ENCODE results near the gene HSPB8. TPM values are rescaled to one million over a fixed set of nuclear protein-coding genes. Genes with fewer than 3 reads are reported as not detected.

The HSPB8 gene
- polyA plus RNA-seq, 2 of the 4 experiments (the other 2 are of a cell fraction) = 7.8 to 9.6 TPM

GRCh38 chr12:119239040-119239439 lies 60.3 kb downstream of the HSPB8 start:
- no peak overlapping the region for H3K4me2 ChIP-seq
- H3K4me3 ChIP-seq = no peak overlapping the region
- TF ChIP-seq PHF8 (IDR thresholded peaks at IDR 0.05; ENCODE audit: borderline replicate concordance, low read depth) = no peak
- TF ChIP-seq ELK1 (IDR thresholded peaks at IDR 0.05; ENCODE audit: low read depth, low read length) = no peak
- TF ChIP-seq KDM5A (IDR thresholded peaks at IDR 0.05) = no peak
- no peak for TF ChIP-seq NR3C1 (IDR thresholded peaks at IDR 0.05)
- TF ChIP-seq, protein P1, sequence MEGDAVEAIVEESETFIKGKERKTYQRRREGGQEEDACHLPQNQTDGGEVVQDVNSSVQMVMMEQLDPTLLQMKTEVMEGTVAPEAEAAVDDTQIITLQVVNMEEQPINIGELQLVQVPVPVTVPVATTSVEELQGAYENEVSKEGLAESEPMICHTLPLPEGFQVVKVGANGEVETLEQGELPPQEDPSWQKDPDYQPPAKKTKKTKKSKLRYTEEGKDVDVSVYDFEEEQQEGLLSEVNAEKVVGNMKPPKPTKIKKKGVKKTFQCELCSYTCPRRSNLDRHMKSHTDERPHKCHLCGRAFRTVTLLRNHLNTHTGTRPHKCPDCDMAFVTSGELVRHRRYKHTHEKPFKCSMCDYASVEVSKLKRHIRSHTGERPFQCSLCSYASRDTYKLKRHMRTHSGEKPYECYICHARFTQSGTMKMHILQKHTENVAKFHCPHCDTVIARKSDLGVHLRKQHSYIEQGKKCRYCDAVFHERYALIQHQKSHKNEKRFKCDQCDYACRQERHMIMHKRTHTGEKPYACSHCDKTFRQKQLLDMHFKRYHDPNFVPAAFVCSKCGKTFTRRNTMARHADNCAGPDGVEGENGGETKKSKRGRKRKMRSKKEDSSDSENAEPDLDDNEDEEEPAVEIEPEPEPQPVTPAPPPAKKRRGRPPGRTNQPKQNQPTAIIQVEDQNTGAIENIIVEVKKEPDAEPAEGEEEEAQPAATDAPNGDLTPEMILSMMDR (IDR thresholded peaks at IDR 0.05) = no peak
- no peak for TF ChIP-seq SMC3 (IDR thresholded peaks at IDR 0.05)
- no peak for TF ChIP-seq MAX (IDR thresholded peaks at IDR 0.05)
- no peak for TF ChIP-seq CBX8 (IDR thresholded peaks at IDR 0.05)
- TF ChIP-seq SREBF2 (IDR thresholded peaks at IDR 0.05) = no peak
- TF ChIP-seq MAFK (IDR thresholded peaks at IDR 0.05; ENCODE audit: partially characterized antibody) = no peak
- no peak for TF ChIP-seq EHMT2 (IDR thresholded peaks at IDR 0.05; ENCODE audit: low read depth)
- TF ChIP-seq FOXS1 (CRISPR knock-in tag; IDR thresholded peaks at IDR 0.05) = no peak
- TF ChIP-seq, protein P2, sequence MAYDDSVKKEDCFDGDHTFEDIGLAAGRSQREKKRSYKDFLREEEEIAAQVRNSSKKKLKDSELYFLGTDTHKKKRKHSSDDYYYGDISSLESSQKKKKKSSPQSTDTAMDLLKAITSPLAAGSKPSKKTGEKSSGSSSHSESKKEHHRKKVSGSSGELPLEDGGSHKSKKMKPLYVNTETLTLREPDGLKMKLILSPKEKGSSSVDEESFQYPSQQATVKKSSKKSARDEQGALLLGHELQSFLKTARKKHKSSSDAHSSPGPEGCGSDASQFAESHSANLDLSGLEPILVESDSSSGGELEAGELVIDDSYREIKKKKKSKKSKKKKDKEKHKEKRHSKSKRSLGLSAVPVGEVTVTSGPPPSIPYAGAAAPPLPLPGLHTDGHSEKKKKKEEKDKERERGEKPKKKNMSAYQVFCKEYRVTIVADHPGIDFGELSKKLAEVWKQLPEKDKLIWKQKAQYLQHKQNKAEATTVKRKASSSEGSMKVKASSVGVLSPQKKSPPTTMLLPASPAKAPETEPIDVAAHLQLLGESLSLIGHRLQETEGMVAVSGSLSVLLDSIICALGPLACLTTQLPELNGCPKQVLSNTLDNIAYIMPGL (CRISPR knock-in tag; IDR thresholded peaks at IDR 0.05; ENCODE audit: borderline replicate concordance) = no peak
- no peak for TF ChIP-seq BCL3 (IDR thresholded peaks at IDR 0.05)
- TF ChIP-seq ZNF302 (CRISPR knock-in tag; IDR thresholded peaks at IDR 0.05) = no peak
- TF ChIP-seq HDAC2 (IDR thresholded peaks at IDR 0.05) = no peak
- FAIRE-seq = no peak
- CTCF ChIA-PET = interaction anchor here (1.1 to 2.3 kb wide), 2 partner anchors 17 to 174 kb away, joined by 3 to 7 read pairs; no protein-coding TSS in a partner anchor
- POLR2A ChIA-PET = no interaction called here
- DNase-seq (ENCODE audit: low read depth in 1 of 2, low spot score in 1 of 2) = no peak
- H3K4me1 ChIP-seq = no peaks in the 10 kb centered on the region
- no peak overlapping the region for H3K27ac ChIP-seq
- no peaks in the 10 kb centered on the region for H3K9me3 ChIP-seq
- WGBS (ENCODE audit: missing lambda C conversion rate) = 0% methylated on average over 2 of the region's 3 CpGs
- ATAC-seq = no peak

- no peak overlapping the region for H3K27ac ChIP-seq
- no peak overlapping the region for H3K4me2 ChIP-seq
- DNase-seq (ENCODE audit: low read depth in 1 of 2, low spot score in 1 of 2) (no peak), ATAC-seq (no peak), FAIRE-seq (no peak)
- no peaks in the 10 kb centered on the region for H3K9me3 ChIP-seq
- H3K4me3 ChIP-seq = no peak overlapping the region
- CTCF ChIA-PET = no interaction called here
- POLR2A ChIA-PET = no interaction called here
- H3K4me1 ChIP-seq = no peaks in the 10 kb centered on the region
- WGBS (ENCODE audit: missing lambda C conversion rate) = 6% methylated on average over 5 of the region's 5 CpGs
- TF ChIP-seq NFE2L2 (conservative IDR thresholded peaks at IDR 0.05; ENCODE audit: low read length) (no peak), TFCP2L1 (CRISPR knock-in tag; IDR thresholded peaks at IDR 0.05) (no peak), MAX (IDR thresholded peaks at IDR 0.05) (no peak), FOXS1 (CRISPR knock-in tag; IDR thresholded peaks at IDR 0.05) (no peak), FOSB (CRISPR knock-in tag; IDR thresholded peaks at IDR 0.05) (no peak), SREBF2 (IDR thresholded peaks at IDR 0.05) (no peak), ZFP36 (IDR thresholded peaks at IDR 0.05; ENCODE audit: borderline replicate concordance, partially characterized antibody) (no peak), SMC3 (IDR thresholded peaks at IDR 0.05) (no peak), BHLHE40 (IDR thresholded peaks at IDR 0.05; ENCODE audit: low read depth, low read length) (no peak), HDAC2 (IDR thresholded peaks at IDR 0.05) (no peak), NR3C1 (IDR thresholded peaks at IDR 0.05) (no peak), RARB (CRISPR knock-in tag; IDR thresholded peaks at IDR 0.05) (no peak)
- TF ChIP-seq, protein P3, sequence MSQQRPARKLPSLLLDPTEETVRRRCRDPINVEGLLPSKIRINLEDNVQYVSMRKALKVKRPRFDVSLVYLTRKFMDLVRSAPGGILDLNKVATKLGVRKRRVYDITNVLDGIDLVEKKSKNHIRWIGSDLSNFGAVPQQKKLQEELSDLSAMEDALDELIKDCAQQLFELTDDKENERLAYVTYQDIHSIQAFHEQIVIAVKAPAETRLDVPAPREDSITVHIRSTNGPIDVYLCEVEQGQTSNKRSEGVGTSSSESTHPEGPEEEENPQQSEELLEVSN (IDR thresholded peaks at IDR 0.05; ENCODE audit: borderline replicate concordance, low read depth) = no peak
- TF ChIP-seq, protein P4, sequence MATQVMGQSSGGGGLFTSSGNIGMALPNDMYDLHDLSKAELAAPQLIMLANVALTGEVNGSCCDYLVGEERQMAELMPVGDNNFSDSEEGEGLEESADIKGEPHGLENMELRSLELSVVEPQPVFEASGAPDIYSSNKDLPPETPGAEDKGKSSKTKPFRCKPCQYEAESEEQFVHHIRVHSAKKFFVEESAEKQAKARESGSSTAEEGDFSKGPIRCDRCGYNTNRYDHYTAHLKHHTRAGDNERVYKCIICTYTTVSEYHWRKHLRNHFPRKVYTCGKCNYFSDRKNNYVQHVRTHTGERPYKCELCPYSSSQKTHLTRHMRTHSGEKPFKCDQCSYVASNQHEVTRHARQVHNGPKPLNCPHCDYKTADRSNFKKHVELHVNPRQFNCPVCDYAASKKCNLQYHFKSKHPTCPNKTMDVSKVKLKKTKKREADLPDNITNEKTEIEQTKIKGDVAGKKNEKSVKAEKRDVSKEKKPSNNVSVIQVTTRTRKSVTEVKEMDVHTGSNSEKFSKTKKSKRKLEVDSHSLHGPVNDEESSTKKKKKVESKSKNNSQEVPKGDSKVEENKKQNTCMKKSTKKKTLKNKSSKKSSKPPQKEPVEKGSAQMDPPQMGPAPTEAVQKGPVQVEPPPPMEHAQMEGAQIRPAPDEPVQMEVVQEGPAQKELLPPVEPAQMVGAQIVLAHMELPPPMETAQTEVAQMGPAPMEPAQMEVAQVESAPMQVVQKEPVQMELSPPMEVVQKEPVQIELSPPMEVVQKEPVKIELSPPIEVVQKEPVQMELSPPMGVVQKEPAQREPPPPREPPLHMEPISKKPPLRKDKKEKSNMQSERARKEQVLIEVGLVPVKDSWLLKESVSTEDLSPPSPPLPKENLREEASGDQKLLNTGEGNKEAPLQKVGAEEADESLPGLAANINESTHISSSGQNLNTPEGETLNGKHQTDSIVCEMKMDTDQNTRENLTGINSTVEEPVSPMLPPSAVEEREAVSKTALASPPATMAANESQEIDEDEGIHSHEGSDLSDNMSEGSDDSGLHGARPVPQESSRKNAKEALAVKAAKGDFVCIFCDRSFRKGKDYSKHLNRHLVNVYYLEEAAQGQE (IDR thresholded peaks at IDR 0.05) = no peak
- TF ChIP-seq, protein P2 (CRISPR knock-in tag; IDR thresholded peaks at IDR 0.05; ENCODE audit: borderline replicate concordance) = no peak
Observed at GRCh38 chr12:119241049-119241448, 62.3 kb downstream of the HSPB8 start.

Measured in A549 (cell line).